ENCODE measurements around the gene HSD17B14.

DNA sequence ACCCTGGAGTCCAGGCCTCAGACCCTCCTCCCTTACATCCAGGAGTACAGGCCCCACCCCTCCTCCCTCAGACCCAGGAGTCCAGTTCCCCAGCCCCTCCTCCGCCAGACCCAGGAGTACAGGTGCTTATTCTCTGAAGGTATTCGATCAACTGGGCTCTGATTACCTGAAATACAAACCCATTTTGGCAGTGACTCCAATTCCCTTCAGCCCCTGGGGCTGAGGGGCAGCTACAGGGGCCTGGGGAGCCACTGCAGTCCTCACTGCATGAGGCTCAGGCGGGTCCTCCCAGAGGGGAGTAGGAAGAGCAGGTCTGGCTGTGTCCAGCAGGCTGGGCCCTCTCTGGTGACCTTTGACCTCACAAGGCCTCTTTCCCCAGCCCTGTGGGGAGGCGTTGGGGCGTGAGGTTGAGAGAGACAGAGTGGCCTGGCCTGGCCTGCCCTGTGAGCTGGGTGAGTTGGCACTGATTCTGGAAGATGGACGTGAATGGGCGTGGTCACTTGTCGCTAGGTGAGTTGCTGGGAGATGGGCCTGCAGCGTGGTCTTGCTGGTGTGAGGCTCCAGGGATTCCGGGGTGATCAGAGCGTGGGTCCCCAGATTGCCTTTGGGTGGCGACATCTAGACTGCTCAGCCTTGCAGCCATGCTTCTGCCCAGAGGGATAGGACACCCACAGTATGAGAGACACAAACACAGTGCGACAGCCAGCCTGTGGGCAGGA is 28.5 kb downstream of the HSD17B14 start:
- TF ChIP-seq CREB1 (CRISPR knock-in tag; IDR thresholded peaks at IDR 0.05; ENCODE audit: low read depth), result no peak
- TF ChIP-seq POLR2AphosphoS5 (IDR thresholded peaks at IDR 0.05; ENCODE audit: low read depth), result no peak
- TF ChIP-seq, protein P1, sequence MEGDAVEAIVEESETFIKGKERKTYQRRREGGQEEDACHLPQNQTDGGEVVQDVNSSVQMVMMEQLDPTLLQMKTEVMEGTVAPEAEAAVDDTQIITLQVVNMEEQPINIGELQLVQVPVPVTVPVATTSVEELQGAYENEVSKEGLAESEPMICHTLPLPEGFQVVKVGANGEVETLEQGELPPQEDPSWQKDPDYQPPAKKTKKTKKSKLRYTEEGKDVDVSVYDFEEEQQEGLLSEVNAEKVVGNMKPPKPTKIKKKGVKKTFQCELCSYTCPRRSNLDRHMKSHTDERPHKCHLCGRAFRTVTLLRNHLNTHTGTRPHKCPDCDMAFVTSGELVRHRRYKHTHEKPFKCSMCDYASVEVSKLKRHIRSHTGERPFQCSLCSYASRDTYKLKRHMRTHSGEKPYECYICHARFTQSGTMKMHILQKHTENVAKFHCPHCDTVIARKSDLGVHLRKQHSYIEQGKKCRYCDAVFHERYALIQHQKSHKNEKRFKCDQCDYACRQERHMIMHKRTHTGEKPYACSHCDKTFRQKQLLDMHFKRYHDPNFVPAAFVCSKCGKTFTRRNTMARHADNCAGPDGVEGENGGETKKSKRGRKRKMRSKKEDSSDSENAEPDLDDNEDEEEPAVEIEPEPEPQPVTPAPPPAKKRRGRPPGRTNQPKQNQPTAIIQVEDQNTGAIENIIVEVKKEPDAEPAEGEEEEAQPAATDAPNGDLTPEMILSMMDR (conservative IDR thresholded peaks at IDR 0.05; ENCODE audit: low read depth in 2 of 2), result peak; percentile 31 to 60; a peak in 3 of 4 replicates
- TF ChIP-seq EZH2 (IDR thresholded peaks at IDR 0.05; ENCODE audit: low read depth, unreplicated experiment), result no peak
- TF ChIP-seq, protein P2, sequence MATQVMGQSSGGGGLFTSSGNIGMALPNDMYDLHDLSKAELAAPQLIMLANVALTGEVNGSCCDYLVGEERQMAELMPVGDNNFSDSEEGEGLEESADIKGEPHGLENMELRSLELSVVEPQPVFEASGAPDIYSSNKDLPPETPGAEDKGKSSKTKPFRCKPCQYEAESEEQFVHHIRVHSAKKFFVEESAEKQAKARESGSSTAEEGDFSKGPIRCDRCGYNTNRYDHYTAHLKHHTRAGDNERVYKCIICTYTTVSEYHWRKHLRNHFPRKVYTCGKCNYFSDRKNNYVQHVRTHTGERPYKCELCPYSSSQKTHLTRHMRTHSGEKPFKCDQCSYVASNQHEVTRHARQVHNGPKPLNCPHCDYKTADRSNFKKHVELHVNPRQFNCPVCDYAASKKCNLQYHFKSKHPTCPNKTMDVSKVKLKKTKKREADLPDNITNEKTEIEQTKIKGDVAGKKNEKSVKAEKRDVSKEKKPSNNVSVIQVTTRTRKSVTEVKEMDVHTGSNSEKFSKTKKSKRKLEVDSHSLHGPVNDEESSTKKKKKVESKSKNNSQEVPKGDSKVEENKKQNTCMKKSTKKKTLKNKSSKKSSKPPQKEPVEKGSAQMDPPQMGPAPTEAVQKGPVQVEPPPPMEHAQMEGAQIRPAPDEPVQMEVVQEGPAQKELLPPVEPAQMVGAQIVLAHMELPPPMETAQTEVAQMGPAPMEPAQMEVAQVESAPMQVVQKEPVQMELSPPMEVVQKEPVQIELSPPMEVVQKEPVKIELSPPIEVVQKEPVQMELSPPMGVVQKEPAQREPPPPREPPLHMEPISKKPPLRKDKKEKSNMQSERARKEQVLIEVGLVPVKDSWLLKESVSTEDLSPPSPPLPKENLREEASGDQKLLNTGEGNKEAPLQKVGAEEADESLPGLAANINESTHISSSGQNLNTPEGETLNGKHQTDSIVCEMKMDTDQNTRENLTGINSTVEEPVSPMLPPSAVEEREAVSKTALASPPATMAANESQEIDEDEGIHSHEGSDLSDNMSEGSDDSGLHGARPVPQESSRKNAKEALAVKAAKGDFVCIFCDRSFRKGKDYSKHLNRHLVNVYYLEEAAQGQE (IDR thresholded peaks at IDR 0.05; ENCODE audit: unreplicated experiment), result no peak
- TF ChIP-seq STAT1 (IDR thresholded peaks at IDR 0.05; ENCODE audit: unreplicated experiment), result no peak
- TF ChIP-seq ZNF331 (CRISPR knock-in tag; IDR thresholded peaks at IDR 0.05; ENCODE audit: low read depth), result no peak
- TF ChIP-seq EZH2phosphoT487 (IDR thresholded peaks at IDR 0.05; ENCODE audit: unreplicated experiment), result no peak
- TF ChIP-seq JUNB (IDR thresholded peaks at IDR 0.05; ENCODE audit: unreplicated experiment), result no peak
